Choroid plexus epithelial cell (primary cell): ENCODE results near the gene CCDC154.

ENCODE experiments used
- DNase-seq: peaks from one replicate; pipeline ENCODE4 v3.0.0-alpha.2; 2010; ENCODE audit warnings: low read depth
- H3K4me3 ChIP-seq: 2 replicates; pipeline ENCODE4 v1.5.1; 2011; ENCODE audit warnings: low read depth, mild to moderate bottlenecking, control low read depth, low read length, moderate library complexity
- CTCF ChIP-seq: conservative IDR thresholded peaks from 2 replicates; pipeline ENCODE4 v1.5.1; 2011; ENCODE audit warnings: low read depth, mild to moderate bottlenecking, control low read depth, inconsistent platforms, low read length, moderate library complexity

CCDC154 gene

DNA sequence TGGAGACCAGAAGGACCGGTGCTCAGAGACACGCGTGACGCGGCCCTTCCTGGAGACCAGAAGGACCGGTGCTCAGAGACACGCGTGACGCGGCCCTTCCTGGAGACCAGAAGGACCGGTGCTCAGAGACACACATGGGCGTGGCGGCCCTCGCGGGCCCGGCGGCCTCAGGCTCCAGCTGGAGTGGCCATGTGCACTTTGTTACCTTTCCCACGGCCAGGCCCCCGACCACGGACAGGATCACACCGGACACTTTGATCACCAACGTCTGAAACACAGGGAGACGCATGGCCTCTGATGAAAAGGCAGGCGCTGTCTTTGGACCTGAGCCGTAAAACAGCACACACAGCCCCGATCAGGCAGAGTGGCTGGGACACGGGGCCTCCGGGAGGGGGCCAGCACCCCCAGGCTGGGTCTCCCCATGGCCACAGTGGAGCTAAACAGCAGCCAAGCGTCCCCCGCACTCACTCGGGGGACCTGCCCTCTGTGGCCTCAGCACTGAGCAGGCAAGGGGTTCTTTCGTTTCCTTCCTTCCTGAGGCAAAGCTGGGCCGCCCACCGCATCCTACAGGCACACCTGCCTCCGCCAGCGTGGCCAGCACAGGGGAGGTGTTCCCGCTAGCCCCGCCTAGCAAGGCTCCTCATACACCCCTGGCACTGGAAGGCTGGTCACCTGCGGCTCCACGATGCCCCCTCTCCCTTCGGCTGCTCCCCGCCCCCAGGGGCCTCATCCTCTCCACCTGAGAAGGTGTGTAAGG, 13.3 kb upstream of the CCDC154 start:
- no peak for TF ChIP-seq CTCF
- DNase-seq = no peak
- H3K4me3 ChIP-seq = no peak overlapping the region

GRCh38 chr16:1456951-1457350, 12.6 kb upstream of the CCDC154 start:
- no peak for DNase-seq
- H3K4me3 ChIP-seq = no peak overlapping the region
- no peak for TF ChIP-seq CTCF

- no peak for TF ChIP-seq CTCF
- no peak for DNase-seq
- H3K4me3 ChIP-seq = no peak overlapping the region
Measured at GRCh38 chr16:1455190-1456171, 11.1 kb upstream of the CCDC154 start.

- no peak for DNase-seq
- no peak for TF ChIP-seq CTCF
- no peak overlapping the region for H3K4me3 ChIP-seq
Measured at GRCh38 chr16:1454561-1454960, 10.2 kb upstream of the CCDC154 start.

DNA sequence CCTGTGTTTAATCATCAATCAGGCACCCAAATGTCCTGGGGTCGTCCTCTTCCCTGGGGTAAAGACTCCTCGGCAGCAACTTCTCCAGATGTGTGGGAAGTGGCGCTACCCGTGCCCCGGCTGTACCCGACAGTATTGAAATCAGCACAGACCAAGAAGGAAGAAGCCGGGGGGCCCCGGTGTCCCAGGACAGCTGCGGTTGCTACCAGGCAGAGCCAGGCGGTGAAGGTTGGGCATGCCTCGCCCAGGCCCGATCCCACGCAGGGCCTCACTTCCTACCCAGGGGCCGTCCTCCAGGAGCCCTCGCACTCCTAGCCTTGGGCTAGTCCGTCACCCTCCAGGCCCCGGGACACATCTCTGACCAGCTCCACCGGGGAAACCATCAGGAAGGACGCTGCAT, 9.0 kb upstream of the CCDC154 start:
- DNase-seq = no peak
- no peak for TF ChIP-seq CTCF
- no peak overlapping the region for H3K4me3 ChIP-seq

- TF ChIP-seq CTCF = no peak
- H3K4me3 ChIP-seq = no peak overlapping the region
- no peak for DNase-seq
Measured at GRCh38 chr16:1452530-1452929, 8.2 kb upstream of the CCDC154 start.
